HG02571 (cell line): ENCODE results near the gene IGSF23.
"Not testable (repeated sequence)": the region's sequence is repeated elsewhere in the genome, so short reads cannot be mapped to it uniquely, and the experiment has no call there.

Source experiments
- ATAC-seq: cut with Tn5 transposase; IDR thresholded peaks from one replicate; pipeline ENCODE4 v1.9.1; 2021; ENCODE audit warnings: mild to moderate bottlenecking, moderate library complexity; ENCODE audit not compliant: unreplicated experiment

IGSF23 gene

DNA sequence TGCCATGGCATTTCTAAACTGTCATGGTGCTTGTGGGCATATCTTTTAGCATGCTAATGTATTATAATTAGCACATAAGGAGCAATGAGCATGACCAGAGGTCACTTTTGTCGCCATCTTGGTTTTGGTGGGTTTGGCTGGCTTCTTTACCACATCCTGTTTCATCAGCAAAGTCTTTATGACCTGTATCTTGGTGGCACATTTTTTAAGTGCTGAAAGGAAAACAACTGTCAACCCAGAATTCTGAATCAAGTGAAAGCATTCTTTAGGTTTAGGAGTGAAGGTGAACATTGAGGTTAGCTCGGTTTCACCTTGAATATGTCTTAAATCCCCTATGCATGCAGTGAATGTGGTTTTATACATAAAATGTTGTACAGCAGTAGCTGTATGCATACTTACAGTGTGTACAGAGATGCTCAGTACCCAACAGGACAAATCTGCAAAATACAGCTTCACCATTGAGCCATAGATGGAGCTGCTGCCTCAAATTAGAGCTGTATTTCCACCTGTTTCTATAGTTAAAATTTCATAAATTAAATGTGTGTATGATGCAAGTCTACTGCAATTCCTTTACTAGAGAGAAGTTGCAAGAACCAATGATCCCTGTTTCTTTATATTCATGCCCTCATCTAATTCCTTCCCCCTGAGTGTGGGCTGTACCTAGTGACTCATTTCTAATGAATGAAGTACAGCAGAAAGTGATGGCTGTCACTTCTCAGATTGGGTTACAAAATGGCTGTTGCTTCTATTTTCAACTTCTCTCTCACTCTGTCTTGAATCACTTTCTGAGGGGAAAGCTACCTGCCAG lies 25.2 kb upstream of the IGSF23 start:
- ATAC-seq = no peak

DNA sequence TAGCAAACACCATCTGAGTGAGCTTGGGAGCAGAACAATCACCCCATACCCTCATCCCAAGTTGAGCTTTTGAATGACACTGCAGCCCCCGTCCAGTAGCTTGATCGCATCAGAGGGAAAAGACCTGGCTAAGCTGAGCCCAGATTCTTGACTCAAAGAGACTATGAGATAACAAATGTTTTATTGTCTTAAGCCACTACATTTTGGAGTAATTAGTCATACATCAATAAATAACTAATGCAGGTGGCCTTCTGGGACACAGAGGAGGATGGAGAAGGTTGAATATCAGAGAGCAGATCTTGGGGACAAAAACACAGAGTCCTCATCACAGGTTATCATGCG lies 24.6 kb upstream of the IGSF23 start:
- no peak for ATAC-seq

DNA sequence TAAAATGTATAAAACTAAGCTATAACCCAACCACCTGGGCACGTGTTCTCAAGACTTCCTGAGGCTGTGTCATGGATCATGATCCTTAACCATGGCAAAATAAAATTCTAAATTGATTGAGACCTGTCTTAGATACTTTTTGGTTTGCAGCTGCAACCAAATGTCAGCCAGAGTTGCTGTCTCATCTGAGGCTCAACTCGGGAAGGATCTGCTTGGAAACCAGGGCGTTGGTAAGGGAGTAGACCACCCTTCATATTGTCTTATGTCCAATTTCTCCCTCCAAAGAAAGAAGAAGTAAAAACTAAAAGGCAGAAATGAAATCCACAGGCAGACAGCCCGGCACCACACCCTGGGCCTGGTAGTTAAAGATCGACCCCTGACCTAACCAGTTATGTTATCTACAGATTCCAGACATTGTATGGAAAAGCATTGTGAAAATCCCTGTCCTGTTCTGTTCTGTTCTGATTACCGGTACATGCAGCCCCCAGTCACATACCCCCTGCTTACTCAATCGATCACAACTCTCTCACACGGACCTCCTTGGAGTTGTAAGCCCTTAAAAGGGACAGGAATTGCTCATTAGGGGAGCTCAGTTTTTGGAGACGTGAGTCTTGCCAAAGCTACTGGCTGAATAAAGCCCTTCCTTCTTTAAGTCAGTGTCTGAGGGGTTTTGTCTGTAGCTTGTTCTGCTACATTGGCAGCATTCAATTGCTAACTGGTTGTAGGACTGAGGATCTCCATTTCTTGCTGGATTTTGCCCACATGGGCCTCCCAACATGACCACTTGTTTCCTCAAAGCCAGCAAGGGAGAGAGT lies 22.9 kb upstream of the IGSF23 start:
- no peak for ATAC-seq

DNA sequence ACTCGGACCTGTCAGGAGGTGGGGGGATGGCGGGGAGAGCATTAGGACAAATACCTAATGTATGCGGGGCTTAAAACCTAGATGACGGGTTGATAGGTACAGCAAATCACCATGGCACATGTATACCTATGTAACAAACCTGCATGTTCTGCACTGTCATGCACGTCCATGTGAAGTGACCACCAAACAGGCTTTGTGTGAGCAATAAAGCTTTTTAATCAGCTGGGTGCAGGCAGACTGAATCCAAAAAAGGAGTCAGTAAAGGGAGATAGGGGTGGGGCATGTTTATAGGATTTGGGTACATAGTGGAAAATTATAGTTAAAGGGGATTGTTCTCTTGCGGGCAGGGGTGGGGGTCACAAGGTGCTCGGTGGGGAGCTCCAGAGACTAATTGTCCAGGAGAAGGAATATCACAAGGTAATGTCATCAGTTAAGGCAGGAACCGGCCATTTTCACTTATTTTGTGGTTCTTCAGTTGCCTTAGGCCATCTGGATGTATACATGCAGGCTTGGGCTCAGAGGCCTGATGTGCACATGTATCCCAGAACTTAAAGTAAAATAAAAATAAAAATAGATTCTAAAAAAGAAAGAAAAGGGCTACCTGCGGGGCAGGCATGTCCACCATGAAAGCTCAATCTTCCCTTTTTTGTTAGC lies 21.9 kb upstream of the IGSF23 start:
- not testable (repeated sequence) for ATAC-seq

DNA sequence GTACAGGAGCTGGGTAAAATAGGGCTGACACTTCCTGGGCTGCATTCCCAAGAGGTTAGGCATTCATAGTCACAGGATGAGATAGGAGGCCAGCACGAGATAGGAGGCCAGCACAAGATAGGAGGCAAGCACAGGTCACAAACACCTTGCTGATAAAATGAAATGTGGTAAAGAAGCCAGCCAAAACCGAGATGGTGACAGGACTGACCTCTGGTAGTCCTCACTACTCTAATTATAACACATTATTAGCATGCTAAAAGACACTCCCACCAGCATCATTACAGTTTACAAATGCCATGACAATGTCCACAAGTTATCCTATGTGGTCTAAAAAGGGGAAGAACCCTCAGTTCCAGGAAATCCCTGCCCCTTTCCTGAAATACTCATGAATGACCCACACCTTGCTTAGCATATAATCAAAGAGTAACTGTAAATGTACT lies 20.9 kb upstream of the IGSF23 start:
- ATAC-seq = no peak

DNA sequence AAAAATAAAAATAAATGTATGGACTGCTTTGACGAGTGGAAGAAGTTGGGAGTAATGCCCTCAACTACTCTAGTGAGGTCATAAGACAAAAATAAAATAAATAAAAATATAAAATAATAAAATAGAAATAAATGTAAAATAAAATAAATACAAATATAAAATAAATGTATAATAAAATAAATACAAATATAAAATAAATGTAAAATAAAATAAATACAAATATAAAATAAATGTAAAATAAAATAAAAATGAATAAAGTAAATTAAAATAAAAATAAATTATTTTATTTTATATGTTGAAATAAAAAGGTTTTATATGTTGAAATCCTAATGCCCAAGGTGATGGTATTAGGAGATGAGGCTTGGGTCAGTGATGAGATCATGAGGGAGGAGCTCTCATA lies 20.1 kb upstream of the IGSF23 start:
- no peak for ATAC-seq

DNA sequence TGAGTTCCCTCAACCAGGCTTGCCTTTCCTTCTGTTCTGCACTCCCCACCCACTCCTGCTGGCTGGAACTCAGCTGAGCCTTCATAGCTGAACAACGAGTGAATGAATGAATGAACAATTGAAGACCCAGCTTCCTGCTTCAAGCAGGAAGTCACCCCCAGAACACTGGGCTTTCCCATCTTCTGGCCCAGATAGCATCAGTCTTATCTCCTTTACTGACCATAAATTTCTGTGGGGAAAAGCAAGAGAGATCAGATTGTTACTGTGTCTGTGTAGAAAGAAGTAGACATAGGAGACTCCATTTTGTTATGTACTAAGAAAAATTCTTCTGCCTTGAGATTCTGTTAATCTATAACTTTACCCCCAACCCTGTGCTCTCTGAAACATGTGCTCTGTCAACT lies 19.5 kb upstream of the IGSF23 start:
- ATAC-seq = not testable (repeated sequence)

DNA sequence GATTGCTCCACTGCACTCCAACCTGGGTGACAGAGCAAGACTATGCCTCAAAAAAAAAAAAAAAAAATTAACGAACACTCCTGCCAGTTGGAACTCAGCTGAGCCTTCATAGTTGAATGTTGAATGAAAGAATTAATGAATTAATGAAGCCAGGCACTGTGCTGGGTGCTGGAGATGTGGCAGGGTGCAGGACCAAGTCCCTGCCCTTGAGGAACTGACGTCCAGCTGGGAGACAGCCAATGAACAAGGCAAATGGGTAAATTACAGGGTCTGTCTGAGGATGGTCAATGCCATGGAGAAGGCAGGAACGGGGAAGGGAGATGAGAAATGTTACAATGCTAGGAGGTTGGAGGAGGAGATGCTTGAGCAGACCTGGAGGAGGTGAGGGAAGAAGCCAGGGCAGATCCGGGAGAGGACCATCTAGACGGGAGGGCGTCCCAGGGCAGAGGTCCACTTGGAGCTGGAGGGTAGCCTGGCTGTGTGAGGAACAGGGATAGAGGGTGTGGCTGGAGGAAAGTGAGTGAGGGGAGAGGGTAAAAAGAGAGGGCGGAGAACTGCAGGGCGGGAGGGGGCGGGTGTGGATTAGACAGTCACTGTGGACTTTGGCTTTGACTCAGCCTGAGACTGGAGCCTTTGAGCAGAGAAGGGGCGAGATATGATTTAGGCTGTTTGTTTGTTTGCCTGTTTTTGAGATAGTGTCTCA lies 16.8 kb upstream of the IGSF23 start:
- ATAC-seq = no peak

DNA sequence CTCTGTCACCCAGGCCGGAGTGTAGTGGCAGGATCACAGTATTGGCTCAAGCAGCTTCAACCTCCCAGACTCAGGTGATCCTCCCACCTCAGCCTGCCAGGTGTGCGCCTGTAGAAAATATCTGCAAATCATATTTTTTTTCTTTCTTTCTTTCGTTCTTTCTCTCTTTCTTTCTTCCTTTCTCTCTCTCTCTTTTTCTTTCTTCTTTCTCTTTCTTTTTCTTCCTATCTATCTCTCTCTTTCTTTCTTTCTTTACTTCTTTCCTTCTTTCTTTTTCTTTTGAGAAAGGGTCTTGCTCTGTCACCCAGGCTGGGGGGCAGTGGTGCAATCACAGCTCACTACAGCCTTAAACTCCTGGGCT lies 16.3 kb upstream of the IGSF23 start:
- ATAC-seq = no peak

DNA sequence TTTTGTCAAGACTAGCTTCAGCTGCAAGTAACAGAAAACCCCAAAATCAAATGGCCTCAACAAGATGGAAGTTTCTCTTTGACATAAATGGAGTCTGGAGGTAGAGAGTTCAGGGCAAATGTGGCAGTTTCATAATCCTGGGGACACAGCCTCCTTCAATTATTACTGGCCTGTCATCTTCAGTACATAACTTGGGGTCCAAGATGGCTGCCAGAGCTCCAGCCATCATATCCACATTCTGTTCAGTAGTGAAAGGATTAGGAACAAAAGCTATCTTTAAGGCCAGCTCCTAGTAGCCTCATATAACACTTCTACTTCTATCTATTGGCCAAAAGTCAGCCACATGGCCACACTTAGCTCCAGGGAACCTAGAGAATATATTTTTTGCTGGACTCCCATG lies 15.0 kb upstream of the IGSF23 start:
- ATAC-seq = no peak

DNA sequence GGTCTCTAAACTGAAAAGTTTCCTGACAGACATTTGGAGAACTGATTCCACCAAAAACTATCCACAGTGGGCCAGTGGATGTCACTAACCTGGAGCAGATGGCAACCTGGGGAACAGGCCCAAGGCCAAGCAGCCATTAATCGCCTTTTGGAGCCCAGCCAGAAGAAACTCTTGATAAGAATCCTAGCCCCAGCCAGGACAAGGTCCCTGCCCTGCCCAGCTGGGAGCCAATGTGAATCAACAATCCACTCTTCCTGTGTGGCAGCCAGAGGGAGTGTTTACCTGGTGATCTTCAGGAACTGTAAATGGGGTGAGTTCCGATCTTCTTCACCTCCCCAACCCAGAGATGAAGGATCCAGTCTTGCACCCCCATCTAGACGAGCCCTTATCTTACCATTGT lies 14.5 kb upstream of the IGSF23 start:
- no peak for ATAC-seq

DNA sequence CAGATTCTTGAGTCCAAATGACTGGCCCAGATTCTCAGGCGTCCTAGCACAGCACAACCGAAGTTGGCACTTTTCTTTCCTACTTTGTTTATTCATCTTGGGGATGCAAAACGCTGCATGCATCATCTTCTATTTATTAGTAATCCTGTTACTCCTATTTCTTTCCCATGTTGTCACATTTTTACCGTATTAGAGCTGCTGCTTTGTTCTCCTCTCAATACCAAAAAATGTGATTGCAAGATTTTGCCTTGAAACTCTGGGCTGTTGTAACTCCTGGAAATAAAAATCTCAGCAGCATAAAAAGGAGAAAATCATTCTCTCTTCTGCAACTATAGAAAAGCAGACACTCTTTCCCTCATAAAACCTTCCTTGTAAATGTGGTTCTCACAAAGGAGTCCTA lies 12.9 kb upstream of the IGSF23 start:
- no peak for ATAC-seq

DNA sequence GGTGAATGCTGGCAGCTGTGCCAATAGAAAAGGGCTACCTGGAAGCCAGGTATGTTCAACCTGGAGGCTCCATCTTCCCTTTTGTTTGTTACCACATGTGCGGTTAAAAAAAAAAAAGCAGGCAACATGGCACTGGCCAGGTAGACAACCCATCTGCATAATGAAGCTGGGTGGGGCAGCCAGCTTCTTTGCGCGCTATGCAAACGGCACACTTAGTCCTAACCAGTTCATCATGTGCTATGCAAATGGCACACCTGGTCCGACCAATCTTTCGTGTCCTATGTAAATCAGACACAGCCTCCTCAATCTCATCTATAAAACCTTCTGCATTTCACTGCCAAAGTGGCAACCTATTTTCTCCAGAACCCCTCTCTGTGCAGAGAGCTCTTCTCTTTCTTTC lies 11.3 kb upstream of the IGSF23 start:
- ATAC-seq = no peak

DNA sequence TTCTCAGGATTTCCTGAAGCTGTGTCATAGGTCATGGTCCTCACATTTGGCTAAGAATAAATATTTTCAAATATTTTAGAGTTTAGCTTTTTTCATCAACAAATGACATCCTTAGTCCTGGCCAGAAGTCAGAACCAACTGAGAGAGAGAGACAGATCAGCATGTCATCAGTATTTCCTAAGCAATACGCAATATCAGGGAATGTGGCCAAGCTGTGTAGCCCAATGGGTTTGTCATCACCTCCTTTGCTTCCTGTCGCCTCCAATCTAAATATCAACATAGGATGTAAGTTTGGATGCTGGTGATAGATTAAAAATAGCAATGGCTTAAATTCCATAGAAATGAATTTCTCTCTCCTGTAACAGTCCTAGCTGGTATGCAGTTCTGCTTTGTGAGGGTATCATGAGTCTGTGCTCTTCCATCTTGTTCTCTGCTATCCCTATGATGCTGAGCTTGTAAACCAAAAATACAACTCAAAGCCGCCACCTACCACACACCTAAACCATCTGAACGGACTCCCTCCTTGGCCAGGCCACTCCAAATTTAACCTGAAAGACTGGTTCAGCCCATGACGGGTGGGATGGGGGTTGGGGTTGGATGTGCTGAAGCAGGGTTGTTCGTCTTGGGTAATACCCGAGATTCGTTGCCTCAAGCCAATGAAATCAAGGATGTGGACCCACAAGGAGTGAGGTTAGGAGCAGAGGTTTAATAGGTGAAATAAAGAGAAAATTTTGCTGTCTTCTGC lies 10.0 kb upstream of the IGSF23 start:
- no peak for ATAC-seq

DNA sequence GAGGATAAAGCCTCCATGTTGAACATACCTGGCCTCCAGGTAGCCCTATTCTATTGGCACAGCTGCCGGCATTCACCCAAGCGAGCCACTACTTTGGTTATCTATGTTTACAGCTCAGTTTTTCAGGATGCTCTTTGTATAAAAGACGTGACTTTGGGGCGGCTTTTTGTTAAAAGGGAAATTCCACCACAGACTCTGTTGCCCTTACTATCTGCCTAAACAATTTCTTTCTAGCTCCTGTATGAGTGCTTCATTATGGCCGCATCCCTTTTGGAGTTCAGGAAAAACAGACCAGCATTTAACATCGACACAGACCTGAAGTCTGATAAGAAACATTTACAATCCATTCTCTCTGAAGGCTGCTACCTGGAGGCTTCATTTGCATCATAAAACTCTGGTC lies 9.1 kb upstream of the IGSF23 start:
- no peak for ATAC-seq

DNA sequence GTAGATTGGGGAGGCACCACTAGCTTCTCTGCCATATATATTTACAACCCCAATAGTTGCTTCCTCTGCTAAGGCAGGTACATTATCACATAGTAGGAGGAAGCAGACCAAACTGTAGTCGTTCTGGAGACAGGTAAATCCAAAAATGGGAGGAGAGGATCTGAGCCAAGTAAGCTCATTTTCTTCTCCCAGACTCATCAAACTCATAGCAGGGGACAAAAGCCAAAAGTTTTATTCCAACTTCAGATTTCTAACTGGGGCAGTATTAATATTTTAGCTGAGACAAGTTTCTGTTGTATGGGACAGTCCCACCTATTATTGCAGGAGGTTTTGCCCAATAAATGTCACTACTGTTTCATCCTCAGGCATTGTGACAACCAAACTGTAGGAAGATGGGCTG lies 7.8 kb upstream of the IGSF23 start:
- no peak for ATAC-seq

DNA sequence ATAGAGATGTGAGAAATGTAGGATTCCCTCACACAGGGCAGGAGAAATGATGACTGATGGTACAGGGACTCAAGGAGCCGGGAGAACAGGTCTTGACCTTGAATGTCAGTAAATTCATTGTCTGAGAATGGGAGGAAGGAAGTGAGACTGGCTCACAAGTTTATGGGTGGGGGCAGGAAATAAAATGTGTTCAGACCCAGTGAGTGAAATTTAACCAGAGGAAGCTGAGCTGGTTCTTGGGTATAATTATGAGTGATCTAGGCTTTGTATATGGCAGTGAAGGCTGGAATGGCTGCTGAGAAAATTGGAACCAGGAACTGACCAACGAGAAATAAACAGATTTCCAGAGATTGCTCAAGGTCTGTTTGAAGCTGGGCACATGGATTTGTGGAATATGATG lies 6.3 kb upstream of the IGSF23 start:
- no peak for ATAC-seq

DNA sequence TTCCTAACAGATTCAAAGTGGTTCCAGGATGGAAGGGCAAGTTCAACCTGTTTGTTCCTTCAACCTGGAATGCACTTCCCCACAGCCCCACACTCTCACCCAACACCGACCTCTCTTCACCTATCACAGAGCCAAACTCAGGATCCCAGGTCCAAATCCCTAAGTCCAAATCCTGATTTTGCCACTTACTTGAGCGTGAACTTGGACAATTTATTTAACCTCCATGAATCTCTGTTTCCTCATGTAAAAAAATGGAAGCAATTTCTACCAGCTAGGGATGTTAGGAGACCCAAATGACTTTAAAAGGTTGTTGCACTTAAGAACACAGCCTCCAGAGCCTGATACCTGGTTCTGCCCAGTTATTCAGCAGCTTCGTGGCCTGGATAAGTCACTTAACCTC lies 5.4 kb upstream of the IGSF23 start:
- no peak for ATAC-seq

DNA sequence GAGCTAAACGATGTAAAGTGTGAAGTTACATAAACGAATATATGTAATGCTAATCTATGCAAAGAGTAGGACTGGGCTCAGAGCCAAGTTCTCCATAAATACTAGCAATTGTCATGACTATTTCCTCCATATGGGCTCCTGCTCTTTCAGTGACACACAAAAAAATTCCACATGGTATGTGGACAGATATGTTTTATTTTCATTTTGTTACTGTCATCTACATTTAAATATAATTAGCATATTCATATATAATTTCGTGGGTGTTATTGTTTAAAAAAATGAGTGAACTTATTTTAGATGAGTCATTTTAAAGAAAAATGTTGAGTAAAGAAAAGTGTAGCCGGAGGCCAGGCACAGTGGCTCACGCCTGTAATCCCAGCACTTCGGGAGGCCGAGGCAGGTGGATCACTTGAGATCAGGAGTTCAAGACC lies 5.0 kb upstream of the IGSF23 start:
- no peak for ATAC-seq

DNA sequence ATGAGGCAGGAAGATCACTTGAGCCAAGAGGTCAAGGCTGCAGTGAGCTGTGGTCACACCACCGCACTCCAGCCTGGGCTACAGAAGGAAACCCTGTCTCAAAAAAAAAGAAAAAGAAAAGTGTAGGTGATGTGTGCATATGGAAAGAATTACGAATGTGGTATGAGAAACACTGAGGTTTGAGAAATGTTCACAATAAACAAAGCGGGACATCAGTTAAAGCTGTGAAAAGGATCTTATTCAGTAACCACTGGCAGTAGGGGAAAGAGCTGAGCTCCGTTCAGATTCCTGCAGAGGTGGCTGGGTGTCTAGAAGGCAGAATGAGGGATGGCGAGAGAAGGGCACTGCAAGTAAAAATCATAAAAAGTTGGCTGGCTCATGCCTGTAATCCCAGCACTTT lies 4.1 kb upstream of the IGSF23 start:
- no peak for ATAC-seq

DNA sequence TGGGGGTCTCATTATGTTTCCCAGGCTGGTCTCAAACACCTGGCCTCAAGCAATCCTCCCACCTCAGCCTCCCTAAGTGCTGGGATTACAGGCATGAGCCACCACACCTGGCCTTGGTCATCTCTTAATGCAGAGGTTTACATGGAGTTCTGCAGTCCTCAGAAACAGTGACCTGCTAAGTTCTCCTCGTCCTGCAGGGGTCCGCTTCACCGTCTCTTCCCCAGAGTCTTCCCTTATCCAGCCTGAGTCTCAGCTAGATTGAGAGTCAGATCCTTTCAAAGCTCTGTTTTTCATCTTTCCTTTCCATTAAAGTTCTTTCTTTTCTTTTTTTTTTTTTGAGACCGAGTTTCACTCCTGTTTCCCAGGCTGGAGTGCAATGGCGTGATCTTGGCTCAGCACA lies 2.9 kb upstream of the IGSF23 start:
- not testable (repeated sequence) for ATAC-seq
